Activated CD8-positive, alpha-beta memory T cell treated with anti-CD3 and anti-CD28 coated beads, Interleukin-2, amount 50 U/mL, for 24 hours (primary cell): ENCODE data around the gene RPN2.

Source experiments
- DNase-seq: peaks from one replicate; pipeline ENCODE4 v3.0.0-alpha.2; 2020; ENCODE audit errors: extremely low read depth

RPN2 gene

GRCh38 chr20:37243076-37243936 is 64.2 kb downstream of the RPN2 start:
- no peak for DNase-seq

- no peak for DNase-seq
These were observed 64.9 kb downstream of the RPN2 start for GRCh38 chr20:37243937-37244571.

GRCh38 chr20:37244572-37244957 is 65.4 kb downstream of the RPN2 start:
- DNase-seq: no peak

GRCh38 chr20:37245216-37246150 is 66.4 kb downstream of the RPN2 start:
- no peak for DNase-seq

- no peak for DNase-seq
These were observed 67.6 kb downstream of the RPN2 start for GRCh38 chr20:37246736-37247135.

- DNase-seq: no peak
These were observed 68.4 kb downstream of the RPN2 start for GRCh38 chr20:37247547-37247946.

GRCh38 chr20:37249304-37249703 is 70.2 kb downstream of the RPN2 start:
- no peak for DNase-seq

GRCh38 chr20:37251825-37252477 is 72.8 kb downstream of the RPN2 start:
- DNase-seq: no peak

- no peak for DNase-seq
These were observed 74.0 kb downstream of the RPN2 start for GRCh38 chr20:37253087-37253486.

- no peak for DNase-seq
These were observed 75.2 kb downstream of the RPN2 start for GRCh38 chr20:37254114-37254878.

- no peak for DNase-seq
These were observed 77.2 kb downstream of the RPN2 start for GRCh38 chr20:37256286-37256685.

- no peak for DNase-seq
These were observed 78.4 kb downstream of the RPN2 start for GRCh38 chr20:37257530-37257929.

- no peak for DNase-seq
These were observed 78.9 kb downstream of the RPN2 start for GRCh38 chr20:37257988-37258387.

- DNase-seq: no peak
These were observed 79.9 kb downstream of the RPN2 start for GRCh38 chr20:37259031-37259430.

- DNase-seq: no peak
These were observed 80.7 kb downstream of the RPN2 start for GRCh38 chr20:37259865-37260264.

- DNase-seq: no peak
These were observed 81.8 kb downstream of the RPN2 start for GRCh38 chr20:37260923-37261322.

GRCh38 chr20:37261714-37262113 is 82.6 kb downstream of the RPN2 start, which contains the start of gene GHRH:
GHRH (minus strand) TSS chr20:37261814; CDS start chr20:37256889, 4,925 bp downstream.
- DNase-seq: no peak

GRCh38 chr20:37262505-37262904 is 83.4 kb downstream of the RPN2 start:
- DNase-seq: no peak

- DNase-seq: no peak
These were observed 84.6 kb downstream of the RPN2 start for GRCh38 chr20:37263686-37264085.

- DNase-seq: no peak
These were observed 86.0 kb downstream of the RPN2 start for GRCh38 chr20:37265152-37265551.
